ENCODE measurements around the gene IFNA1.

Gene IFNA1

DNA sequence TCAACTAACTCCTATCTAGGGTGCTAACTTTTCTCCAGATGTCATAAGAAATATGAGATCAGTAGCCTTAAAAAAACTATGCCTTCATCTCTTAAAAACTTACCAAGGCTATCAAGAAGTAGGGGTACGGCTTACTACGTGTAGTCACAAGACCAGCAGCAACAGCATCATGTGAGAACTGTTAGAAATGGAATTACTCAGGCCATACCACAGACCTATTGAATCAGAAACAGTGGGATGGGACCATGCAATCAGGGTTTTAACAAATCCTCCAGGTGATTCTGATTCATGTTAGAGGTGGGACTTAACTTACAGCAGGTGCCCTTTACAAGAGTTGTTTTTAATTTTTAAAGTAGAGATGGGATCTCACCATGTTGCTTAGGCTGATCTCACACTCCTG is 37.2 kb downstream of the IFNA1 start:
- Mint-ChIP-seq H3K4me3 (no peak overlapping the region), H3K4me1 (no peaks in the 10 kb centered on the region), H3K27me3 (no peaks in the 10 kb centered on the region), H3K9me3 (no peaks in the 10 kb centered on the region), H3K27ac (no peak overlapping the region), H3K36me3 (no peaks in the 10 kb centered on the region)

DNA sequence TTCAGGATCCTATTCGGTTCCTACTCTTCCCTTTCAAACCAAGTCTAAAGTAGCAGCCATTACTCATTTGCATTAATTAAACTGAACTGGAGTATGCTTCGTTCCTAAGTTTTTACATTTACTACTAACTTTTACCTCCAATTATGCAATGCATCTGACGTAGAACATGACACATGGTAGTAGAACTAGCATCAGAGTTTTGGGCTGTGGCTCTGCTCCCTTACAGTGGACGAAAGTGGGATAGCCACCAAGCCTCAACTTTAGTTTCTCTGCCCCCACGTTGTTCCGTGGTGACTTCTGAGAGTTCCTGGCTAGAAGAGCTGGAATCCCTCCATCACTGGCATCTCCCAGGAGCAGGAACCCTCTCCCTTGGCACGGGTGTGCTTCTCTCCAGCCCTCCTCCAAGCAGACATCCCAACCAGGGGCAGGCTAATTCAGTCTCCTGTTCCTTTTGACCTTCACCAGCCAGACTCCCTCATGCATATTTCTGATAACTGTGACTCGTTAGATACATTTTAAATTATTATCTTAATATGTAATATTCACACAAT is 39.0 kb downstream of the IFNA1 start:
- Mint-ChIP-seq H3K27ac (no peak overlapping the region), H3K9me3 (no peaks in the 10 kb centered on the region), H3K27me3 (no peaks in the 10 kb centered on the region), H3K4me3 (no peak overlapping the region), H3K36me3 (no peaks in the 10 kb centered on the region), H3K4me1 (no peaks in the 10 kb centered on the region)

DNA sequence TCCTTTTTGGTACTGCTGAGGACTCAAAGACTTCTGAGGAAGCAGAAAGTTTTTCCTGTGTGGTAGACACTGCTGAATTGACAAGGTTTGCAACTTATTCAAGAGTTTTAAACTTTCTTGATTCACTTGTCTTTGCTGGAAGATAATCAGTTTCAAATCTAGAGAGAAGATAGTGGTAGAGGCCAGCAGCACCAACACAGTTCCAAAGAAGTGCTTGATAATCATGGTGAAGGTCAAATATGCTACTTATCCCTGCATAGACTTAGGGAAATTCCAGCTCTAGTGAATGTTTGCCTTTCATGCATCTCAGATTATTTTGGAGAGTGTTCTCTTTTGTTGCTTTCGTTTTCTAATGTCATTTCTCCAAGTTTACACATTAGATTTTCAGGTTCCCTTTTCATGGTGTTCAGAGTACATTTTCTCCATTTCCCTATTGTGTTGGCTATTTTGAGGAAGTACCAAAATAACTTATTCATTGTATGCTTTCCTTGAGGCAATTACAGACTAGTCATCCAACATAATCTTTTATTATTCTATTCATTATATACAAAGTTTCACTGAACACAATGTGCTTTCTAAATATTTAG is 41.3 kb downstream of the IFNA1 start:
- Mint-ChIP-seq H3K4me1 (no peaks in the 10 kb centered on the region), H3K27me3 (no peaks in the 10 kb centered on the region), H3K36me3 (peaks cover 4% of the 10 kb centered on the region), H3K9me3 (peaks cover 8% of the 10 kb centered on the region), H3K4me3 (no peak overlapping the region), H3K27ac (no peak overlapping the region)

DNA sequence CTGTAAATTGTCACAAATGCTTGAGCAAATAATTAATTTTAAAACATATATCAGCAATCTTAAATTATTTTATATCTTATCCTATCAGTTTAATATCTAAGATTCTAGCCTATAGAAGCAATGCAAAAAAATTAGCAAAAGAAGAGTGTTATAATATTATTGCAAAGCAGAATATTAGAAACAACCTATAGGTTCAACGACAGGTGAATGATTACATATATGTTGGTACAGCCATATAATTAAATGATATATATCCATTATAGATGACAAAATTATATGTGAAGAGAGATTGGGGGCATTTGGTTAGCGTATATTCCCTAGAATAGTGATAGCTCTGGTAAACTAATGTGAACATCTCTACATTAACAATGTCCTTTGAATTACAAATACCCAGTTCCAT is 42.0 kb downstream of the IFNA1 start, which contains the start of gene IFNE:
IFNE (minus strand) TSS at position 101 of the 400 bp plus-strand sequence. CDS start 619 bp downstream, outside the sequence.
- H3K27ac Mint-ChIP-seq, result no peak within 1 kb of the TSS
- no peak within 1 kb of the TSS for H3K4me3 Mint-ChIP-seq
- no peaks in the 10 kb centered on the region for H3K4me1 Mint-ChIP-seq
- peaks cover 8% of the 10 kb centered on the region for H3K9me3 Mint-ChIP-seq
- no peaks in the 10 kb centered on the region for H3K27me3 Mint-ChIP-seq
- peaks cover 4% of the 10 kb centered on the region for H3K36me3 Mint-ChIP-seq
